ENCODE measurements around the gene PITX1.
"Not testable (repeated sequence)": the region's sequence is repeated elsewhere in the genome, so short reads cannot be mapped to it uniquely, and the experiment has no call there.

GRCh38 chr5:134998068-134998467, 36.0 kb downstream of the PITX1 start:
- TF ChIP-seq, protein P1, sequence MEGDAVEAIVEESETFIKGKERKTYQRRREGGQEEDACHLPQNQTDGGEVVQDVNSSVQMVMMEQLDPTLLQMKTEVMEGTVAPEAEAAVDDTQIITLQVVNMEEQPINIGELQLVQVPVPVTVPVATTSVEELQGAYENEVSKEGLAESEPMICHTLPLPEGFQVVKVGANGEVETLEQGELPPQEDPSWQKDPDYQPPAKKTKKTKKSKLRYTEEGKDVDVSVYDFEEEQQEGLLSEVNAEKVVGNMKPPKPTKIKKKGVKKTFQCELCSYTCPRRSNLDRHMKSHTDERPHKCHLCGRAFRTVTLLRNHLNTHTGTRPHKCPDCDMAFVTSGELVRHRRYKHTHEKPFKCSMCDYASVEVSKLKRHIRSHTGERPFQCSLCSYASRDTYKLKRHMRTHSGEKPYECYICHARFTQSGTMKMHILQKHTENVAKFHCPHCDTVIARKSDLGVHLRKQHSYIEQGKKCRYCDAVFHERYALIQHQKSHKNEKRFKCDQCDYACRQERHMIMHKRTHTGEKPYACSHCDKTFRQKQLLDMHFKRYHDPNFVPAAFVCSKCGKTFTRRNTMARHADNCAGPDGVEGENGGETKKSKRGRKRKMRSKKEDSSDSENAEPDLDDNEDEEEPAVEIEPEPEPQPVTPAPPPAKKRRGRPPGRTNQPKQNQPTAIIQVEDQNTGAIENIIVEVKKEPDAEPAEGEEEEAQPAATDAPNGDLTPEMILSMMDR (conservative IDR thresholded peaks at IDR 0.05) = not testable (repeated sequence)
- TF ChIP-seq ZFX (IDR thresholded peaks at IDR 0.05) = not testable (repeated sequence)
